Loucy (cell line): ENCODE data around the gene CAMTA1.

Source experiments
- H2AFZ ChIP-seq: fragments of 200-600 bp; sonication (generic); 2 replicates; pipeline ENCODE4 v1.6.0; 2016; ENCODE audit warnings: antibody characterized with exemption, mild to moderate bottlenecking, low read length, moderate library complexity
- H3F3A ChIP-seq: fragments of 200-600 bp; 2 replicates; pipeline ENCODE4 v1.6.0; 2016; ENCODE audit warnings: antibody characterized with exemption, low read depth, mild to moderate bottlenecking
- H3K27me3 ChIP-seq: fragments of 200-600 bp; sonication (generic); 2 replicates; pipeline ENCODE4 v1.6.1; 2014; ENCODE audit warnings: low read length, mild to moderate bottlenecking; ENCODE audit not compliant: insufficient read depth, poor library complexity, severe bottlenecking
- H3K36me3 ChIP-seq: fragments of 200-600 bp; sonication (generic); 2 replicates; pipeline ENCODE4 v1.6.1; 2016; ENCODE audit warnings: low read length; ENCODE audit not compliant: insufficient read depth
- H3K4me1 ChIP-seq: fragments of 200-600 bp; sonication (generic); 2 replicates; pipeline ENCODE4 v1.5.1; 2014; ENCODE audit warnings: low read length, mild to moderate bottlenecking; ENCODE audit not compliant: insufficient read depth, poor library complexity, severe bottlenecking
- H3K4me2 ChIP-seq: fragments of 200-600 bp; sonication (generic); 2 replicates; pipeline ENCODE4 v1.6.0; 2014; ENCODE audit warnings: antibody characterized with exemption, low read length, low read depth, mild to moderate bottlenecking; ENCODE audit not compliant: poor library complexity, severe bottlenecking
- H3K4me3 ChIP-seq: fragments of 200-600 bp; sonication (generic); 2 replicates; pipeline ENCODE4 v1.5.1; 2014; ENCODE audit warnings: low read length, mild to moderate bottlenecking, mixed read lengths; ENCODE audit not compliant: poor library complexity, severe bottlenecking
- H3K79me2 ChIP-seq: fragments of 200-600 bp; sonication (generic); 2 replicates; pipeline ENCODE4 v1.6.1; 2014; ENCODE audit warnings: low read length; ENCODE audit not compliant: insufficient read depth
- H3K9ac ChIP-seq: fragments of 200-600 bp; sonication (generic); 2 replicates; pipeline ENCODE4 v1.6.0; 2014; ENCODE audit warnings: mild to moderate bottlenecking, low read depth, low read length, moderate library complexity; ENCODE audit not compliant: poor library complexity, severe bottlenecking
- H3K9me2 ChIP-seq: fragments of 200-600 bp; sonication (generic); replicated peaks from 2 replicates; pipeline ENCODE4 v1.6.1; 2016; ENCODE audit warnings: low read depth, low read length, mixed read lengths
- H3K9me3 ChIP-seq: fragments of 200-600 bp; sonication (generic); 2 replicates; pipeline ENCODE4 v1.6.1; 2014; ENCODE audit warnings: mild to moderate bottlenecking, antibody characterized with exemption, low read length, low read depth; ENCODE audit not compliant: insufficient read depth
- H4K20me1 ChIP-seq: fragments of 200-600 bp; sonication (generic); 2 replicates; pipeline ENCODE4 v1.6.0; 2014; ENCODE audit warnings: antibody characterized with exemption, low read length, mild to moderate bottlenecking; ENCODE audit not compliant: insufficient read depth, poor library complexity, severe bottlenecking
- EZH2phosphoT487 ChIP-seq: fragments of 200-600 bp; IDR thresholded peaks from 2 replicates; pipeline ENCODE4 v1.6.1; 2018; ENCODE audit warnings: antibody characterized with exemption, mild to moderate bottlenecking, moderate library complexity, borderline replicate concordance
- TF ChIP-seq, protein P1 (sequence below): fragments of 200-600 bp; sonication (generic); conservative IDR thresholded peaks from 2 replicates; pipeline ENCODE4 v1.5.1; 2014; ENCODE audit warnings: mild to moderate bottlenecking, antibody characterized with exemption, low read length

CAMTA1 gene

DNA sequence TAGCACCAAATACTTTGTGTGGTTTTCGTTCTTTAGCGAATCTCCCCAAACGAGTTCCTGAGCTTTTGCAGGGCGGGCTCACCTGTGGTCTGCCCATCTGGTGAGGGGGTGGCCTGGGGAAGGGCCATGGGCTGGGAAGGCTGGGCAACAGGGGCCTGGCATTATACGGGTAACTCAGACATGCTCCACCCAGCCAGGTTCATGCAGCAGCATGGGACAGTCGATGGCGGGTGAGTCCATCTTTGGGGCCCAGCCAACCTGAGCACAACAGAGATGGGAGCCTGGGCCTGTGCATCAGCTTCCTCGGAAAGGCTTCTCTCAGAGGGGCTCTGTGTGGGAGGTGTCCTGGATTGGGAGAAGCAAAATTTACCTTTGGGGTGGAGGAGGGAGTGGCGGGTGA, 302.6 kb downstream of the CAMTA1 start:
- no peak overlapping the region for H3K4me2 ChIP-seq
- no peak overlapping the region for H3K4me3 ChIP-seq
- no peaks in the 10 kb centered on the region for H3K27me3 ChIP-seq
- H4K20me1 ChIP-seq: no peaks in the 10 kb centered on the region
- no peak overlapping the region for H3K9ac ChIP-seq
- H3K79me2 ChIP-seq: no peaks in the 10 kb centered on the region
- no peak overlapping the region for H2AFZ ChIP-seq
- no peak for TF ChIP-seq EZH2phosphoT487
- TF ChIP-seq, protein P1, sequence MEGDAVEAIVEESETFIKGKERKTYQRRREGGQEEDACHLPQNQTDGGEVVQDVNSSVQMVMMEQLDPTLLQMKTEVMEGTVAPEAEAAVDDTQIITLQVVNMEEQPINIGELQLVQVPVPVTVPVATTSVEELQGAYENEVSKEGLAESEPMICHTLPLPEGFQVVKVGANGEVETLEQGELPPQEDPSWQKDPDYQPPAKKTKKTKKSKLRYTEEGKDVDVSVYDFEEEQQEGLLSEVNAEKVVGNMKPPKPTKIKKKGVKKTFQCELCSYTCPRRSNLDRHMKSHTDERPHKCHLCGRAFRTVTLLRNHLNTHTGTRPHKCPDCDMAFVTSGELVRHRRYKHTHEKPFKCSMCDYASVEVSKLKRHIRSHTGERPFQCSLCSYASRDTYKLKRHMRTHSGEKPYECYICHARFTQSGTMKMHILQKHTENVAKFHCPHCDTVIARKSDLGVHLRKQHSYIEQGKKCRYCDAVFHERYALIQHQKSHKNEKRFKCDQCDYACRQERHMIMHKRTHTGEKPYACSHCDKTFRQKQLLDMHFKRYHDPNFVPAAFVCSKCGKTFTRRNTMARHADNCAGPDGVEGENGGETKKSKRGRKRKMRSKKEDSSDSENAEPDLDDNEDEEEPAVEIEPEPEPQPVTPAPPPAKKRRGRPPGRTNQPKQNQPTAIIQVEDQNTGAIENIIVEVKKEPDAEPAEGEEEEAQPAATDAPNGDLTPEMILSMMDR: no peak
- H3K9me2 ChIP-seq: no peaks in the 10 kb centered on the region
- no peaks in the 10 kb centered on the region for H3K36me3 ChIP-seq
- no peaks in the 10 kb centered on the region for H3K9me3 ChIP-seq
- H3F3A ChIP-seq: no peaks in the 10 kb centered on the region
- H3K4me1 ChIP-seq: no peaks in the 10 kb centered on the region

DNA sequence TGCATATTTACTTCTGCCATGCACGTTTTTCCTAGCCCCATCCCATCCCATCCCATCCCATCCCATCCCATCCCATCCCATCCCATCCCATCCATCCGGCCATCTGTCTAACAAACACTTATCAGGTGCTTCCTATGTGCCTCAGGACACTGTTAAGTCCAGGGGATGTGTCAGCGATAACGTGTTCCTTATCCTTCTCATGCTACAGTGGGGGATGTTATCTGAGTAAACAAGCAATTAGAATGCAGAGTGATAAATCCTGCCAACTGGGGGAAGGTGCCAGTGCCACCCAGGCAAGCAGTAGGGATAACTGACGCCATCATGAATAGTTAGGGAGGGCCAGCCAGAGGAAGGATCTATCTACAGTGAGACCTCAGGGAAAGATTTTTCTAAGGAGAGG, 304.2 kb downstream of the CAMTA1 start:
- Histone ChIP-seq H3K4me3 (no peak overlapping the region), H3K4me2 (no peak overlapping the region), H3K4me1 (no peaks in the 10 kb centered on the region), H3K9me3 (no peaks in the 10 kb centered on the region), H3K36me3 (no peaks in the 10 kb centered on the region), H3K9ac (no peak overlapping the region), H3K27me3 (no peaks in the 10 kb centered on the region), H3F3A (no peaks in the 10 kb centered on the region), H4K20me1 (no peaks in the 10 kb centered on the region), H3K9me2 (no peaks in the 10 kb centered on the region), H2AFZ (no peak overlapping the region), H3K79me2 (no peaks in the 10 kb centered on the region)
- no peak for TF ChIP-seq EZH2phosphoT487
- TF ChIP-seq, protein P1: no peak

DNA sequence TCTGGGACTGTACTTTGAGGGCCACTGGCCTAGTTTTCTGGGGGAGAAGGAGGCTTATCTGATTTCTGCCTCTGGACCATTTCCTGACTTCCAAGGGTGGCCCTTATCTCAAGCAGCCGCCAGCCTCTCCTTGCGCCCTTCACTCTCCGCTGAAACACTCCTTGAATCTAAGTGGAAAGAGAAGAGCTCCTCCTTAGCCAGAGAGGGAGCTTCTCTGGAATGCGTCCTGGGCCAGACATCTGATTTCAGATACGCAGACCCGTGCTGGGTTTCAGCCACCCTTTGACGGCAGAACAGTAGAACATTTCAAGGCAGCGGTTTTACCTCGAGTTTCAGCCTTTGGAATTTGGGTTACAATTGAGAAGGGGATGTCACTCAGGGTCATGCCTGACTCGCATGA, 308.0 kb downstream of the CAMTA1 start:
- Histone ChIP-seq H3K9me3 (no peaks in the 10 kb centered on the region), H3K9ac (no peak overlapping the region), H4K20me1 (no peaks in the 10 kb centered on the region), H3K36me3 (no peaks in the 10 kb centered on the region), H3K4me2 (no peak overlapping the region), H3K9me2 (no peaks in the 10 kb centered on the region), H2AFZ (no peak overlapping the region), H3K79me2 (no peaks in the 10 kb centered on the region), H3K27me3 (no peaks in the 10 kb centered on the region), H3K4me3 (no peak overlapping the region), H3K4me1 (no peaks in the 10 kb centered on the region), H3F3A (no peaks in the 10 kb centered on the region)
- TF ChIP-seq, protein P1: no peak
- TF ChIP-seq EZH2phosphoT487: no peak
